ENCODE measurements around the gene RASGEF1B. TPM values are rescaled to one million over a fixed set of nuclear protein-coding genes. Genes with fewer than 3 reads are reported as not detected.

RASGEF1B gene
- total and polyA plus RNA-seq, 9 of the 15 experiments (the other 6 are each of a cell fraction or from before 2014, with no cell fraction given), result 0.04 to 0.57 (median 0.22) TPM

- no peak for TF ChIP-seq CEBPB (tag; IDR thresholded peaks at IDR 0.05)
Measured at GRCh38 chr4:81429031-81429430, 42.7 kb downstream of the RASGEF1B start (continued).

- FAIRE-seq (no peak), ATAC-seq (no peak), DNase-seq (ENCODE audit: extremely low read depth in 1 of 4, low spot score in 3 of 4) (no peak)
- in situ Hi-C loops (cut with MboI), result no loop called here
- Histone ChIP-seq H3K4me2 (ENCODE audit: insufficient read depth, low read length) (no peak overlapping the region), H3K79me2 (ENCODE audit: control insufficient read depth, insufficient read depth, low read length) (no peaks in the 10 kb centered on the region), H3K27me3 (ENCODE audit: control insufficient read depth in 2 of 2, insufficient read depth in 2 of 2, low read length in 2 of 2) (no peaks in the 10 kb centered on the region), H3K27ac (ENCODE audit: extremely low read depth, low read depth, low read length) (no peak overlapping the region), H3K4me1 (replicated peaks in 1 of 2; ENCODE audit: control insufficient read depth in 2 of 2, insufficient read depth in 2 of 2, low read length in 2 of 2) (peaks cover 15 to 27% of the 10 kb centered on the region in 2 experiments), H3K9me1 (ENCODE audit: control insufficient read depth, insufficient read depth, low read length) (no peaks in the 10 kb centered on the region), H3K9me3 (replicated peaks; ENCODE audit: control insufficient read depth, insufficient read depth, low read depth, low read length) (no peaks in the 10 kb centered on the region), H3K36me3 (ENCODE audit: control insufficient read depth, insufficient read depth, low read length) (no peaks in the 10 kb centered on the region), H4K20me1 (replicated peaks; ENCODE audit: control insufficient read depth, insufficient read depth, low read length) (no peaks in the 10 kb centered on the region), H3K9ac (ENCODE audit: insufficient read depth in 1 of 2, low read depth in 2 of 2, low read length in 2 of 2) (no peak overlapping the region), H3K4me3 (no peak overlapping the region), H2AFZ (ENCODE audit: low read depth, low read length) (no peak overlapping the region)
- WGBS (ENCODE audit: insufficient coverage, low coverage, missing lambda C conversion rate), result 80% methylated on average over 3 of the region's 3 CpGs
- intact Hi-C loops (cut with micrococcal nuclease), result no loop called here
- POLR2A ChIA-PET, result interaction anchor here (0.6 to 0.8 kb wide), 2 partner anchors 11 to 26 kb away, joined by 3 read pairs; no protein-coding TSS in a partner anchor
- CTCF ChIA-PET (ENCODE audit: low intra/inter-chr PET ratio), result no interaction called here
- no TSS peak for BruUV-seq (replicated peaks)
- TF ChIP-seq ZNF347 (CRISPR knock-in tag; IDR thresholded peaks at IDR 0.05; ENCODE audit: low read depth) (no peak), ZFP1 (CRISPR knock-in tag; IDR thresholded peaks at IDR 0.05) (no peak), DLX4 (CRISPR knock-in tag; IDR thresholded peaks at IDR 0.05) (no peak), TFE3 (CRISPR knock-in tag; IDR thresholded peaks at IDR 0.05) (no peak), ASH1L (IDR thresholded peaks at IDR 0.05; ENCODE audit: borderline replicate concordance, low read depth, partially characterized antibody) (no peak), U2AF2 (optimal IDR thresholded peaks at IDR 0.05; ENCODE audit: low read depth, low read length) (no peak), MYBL2 (IDR thresholded peaks at IDR 0.05; ENCODE audit: low read depth) (no peak), MYBL2 (CRISPR knock-in tag; IDR thresholded peaks at IDR 0.05; ENCODE audit: borderline replicate concordance) (no peak), PHTF2 (CRISPR knock-in tag; IDR thresholded peaks at IDR 0.05) (no peak), HCFC1 (IDR thresholded peaks at IDR 0.05; ENCODE audit: low read depth, low read length) (no peak), ZNF431 (CRISPR knock-in tag; IDR thresholded peaks at IDR 0.05) (no peak), LARP7 (IDR thresholded peaks at IDR 0.05) (no peak), HSF4 (CRISPR knock-in tag; IDR thresholded peaks at IDR 0.05; ENCODE audit: borderline replicate concordance) (no peak)
Measured at GRCh38 chr4:81428002-81428401, 43.7 kb downstream of the RASGEF1B start.

Data from K562 (cell line).